Measurements from ENCODE around the gene GBE1. TPM values are rescaled to one million over a fixed set of nuclear protein-coding genes. Genes with fewer than 3 reads are reported as not detected.

GBE1 gene
- polyA plus RNA-seq, 3 donors: 7.7 to 21.7 (median 19.1) TPM

DNA sequence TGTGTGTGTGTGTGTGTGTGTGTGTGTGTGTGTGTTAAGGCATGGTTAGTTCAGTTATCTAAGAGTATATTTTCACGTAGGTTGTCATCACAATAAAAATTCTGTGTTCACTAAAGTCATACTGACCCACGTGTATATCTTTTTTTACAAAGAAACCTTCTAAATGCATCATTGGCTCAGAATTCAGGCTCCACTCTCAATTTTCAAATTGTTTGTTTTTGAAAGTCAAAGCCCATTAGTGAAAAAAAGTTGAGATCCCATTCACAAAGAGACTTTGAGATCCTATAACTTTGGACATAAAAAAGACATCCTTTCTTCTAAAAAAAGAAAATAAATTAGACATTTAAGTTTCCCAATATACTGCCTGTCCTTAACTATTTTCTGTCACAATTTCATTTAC lies 59.3 kb downstream of the GBE1 start:
- Mint-ChIP-seq H3K27ac (no peak overlapping the region), H3K27me3 (ENCODE audit: low read depth in 3 of 3) (no peaks in the 10 kb centered on the region), H3K4me1 (peaks cover 10% of the 10 kb centered on the region), H3K9me3 (peaks cover 0 to 4% (median 0%) of the 10 kb centered on the region in 7 donors), H3K4me3 (no peak overlapping the region), H3K36me3 (peaks cover 20 to 21% of the 10 kb centered on the region in 2 donors)
- no peak overlapping the region for H3K27ac ChIP-seq (ENCODE audit: low read depth in 1 of 2, low read length in 2 of 2)
- no peaks in the 10 kb centered on the region for H3K9me3 ChIP-seq (replicated peaks in 1 of 2; ENCODE audit: control insufficient read depth in 1 of 2, insufficient read depth in 1 of 2, low read length in 2 of 2)
- intact Hi-C loops (cut with micrococcal nuclease): no loop called here
- no peaks in the 10 kb centered on the region for H4K20me1 ChIP-seq (ENCODE audit: insufficient read depth, low read length)
- H3K79me2 ChIP-seq (ENCODE audit: insufficient read depth, low read length): peaks cover 4% of the 10 kb centered on the region
- no peak overlapping the region for H3K9ac ChIP-seq (ENCODE audit: insufficient read depth, low read length, poor library complexity, severe bottlenecking)
- no peak overlapping the region for H3K4me3 ChIP-seq (replicated peaks in 1 of 3; ENCODE audit: low read depth in 2 of 3, low read length in 3 of 3)
- TF ChIP-seq, protein P1, sequence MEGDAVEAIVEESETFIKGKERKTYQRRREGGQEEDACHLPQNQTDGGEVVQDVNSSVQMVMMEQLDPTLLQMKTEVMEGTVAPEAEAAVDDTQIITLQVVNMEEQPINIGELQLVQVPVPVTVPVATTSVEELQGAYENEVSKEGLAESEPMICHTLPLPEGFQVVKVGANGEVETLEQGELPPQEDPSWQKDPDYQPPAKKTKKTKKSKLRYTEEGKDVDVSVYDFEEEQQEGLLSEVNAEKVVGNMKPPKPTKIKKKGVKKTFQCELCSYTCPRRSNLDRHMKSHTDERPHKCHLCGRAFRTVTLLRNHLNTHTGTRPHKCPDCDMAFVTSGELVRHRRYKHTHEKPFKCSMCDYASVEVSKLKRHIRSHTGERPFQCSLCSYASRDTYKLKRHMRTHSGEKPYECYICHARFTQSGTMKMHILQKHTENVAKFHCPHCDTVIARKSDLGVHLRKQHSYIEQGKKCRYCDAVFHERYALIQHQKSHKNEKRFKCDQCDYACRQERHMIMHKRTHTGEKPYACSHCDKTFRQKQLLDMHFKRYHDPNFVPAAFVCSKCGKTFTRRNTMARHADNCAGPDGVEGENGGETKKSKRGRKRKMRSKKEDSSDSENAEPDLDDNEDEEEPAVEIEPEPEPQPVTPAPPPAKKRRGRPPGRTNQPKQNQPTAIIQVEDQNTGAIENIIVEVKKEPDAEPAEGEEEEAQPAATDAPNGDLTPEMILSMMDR (IDR thresholded peaks at IDR 0.05): no peak
- WGBS (ENCODE audit: insufficient coverage): no CpG with 5 or more reads among the region's 2 CpGs
- H3K4me1 ChIP-seq (ENCODE audit: control insufficient read depth in 1 of 2, insufficient read depth in 2 of 2, low read length in 2 of 2): peaks cover 0 to 3% of the 10 kb centered on the region in 2 donors
- H3K36me3 ChIP-seq (replicated peaks in 1 of 2; ENCODE audit: control insufficient read depth in 1 of 2, insufficient read depth in 2 of 2, low read length in 2 of 2): peaks cover 0 to 9% of the 10 kb centered on the region in 2 donors
- DNase-seq: no peak
- H3K27me3 ChIP-seq (ENCODE audit: control insufficient read depth in 2 of 2, insufficient read depth in 2 of 2, low read length in 2 of 2): no peaks in the 10 kb centered on the region
- H3K4me2 ChIP-seq (replicated peaks; ENCODE audit: extremely low read depth, low read length, poor library complexity, severe bottlenecking): no peak overlapping the region
- no peak overlapping the region for H2AFZ ChIP-seq (ENCODE audit: insufficient read depth, low read depth, low read length, poor library complexity, severe bottlenecking)

- no peak overlapping the region for H3K27ac ChIP-seq (ENCODE audit: low read depth in 1 of 2, low read length in 2 of 2)
- H3K4me3 Mint-ChIP-seq: no peak overlapping the region
- WGBS (ENCODE audit: insufficient coverage): 96% methylated on average over 5 of the region's 8 CpGs
- TF ChIP-seq, protein P1 (IDR thresholded peaks at IDR 0.05): no peak
- H2AFZ ChIP-seq (ENCODE audit: insufficient read depth, low read depth, low read length, poor library complexity, severe bottlenecking): no peak overlapping the region
- H3K36me3 ChIP-seq (replicated peaks in 1 of 2; ENCODE audit: control insufficient read depth in 1 of 2, insufficient read depth in 2 of 2, low read length in 2 of 2): peaks cover 0 to 9% of the 10 kb centered on the region in 2 donors
- no peak overlapping the region for H3K9ac ChIP-seq (ENCODE audit: insufficient read depth, low read length, poor library complexity, severe bottlenecking)
- no peaks in the 10 kb centered on the region for H3K9me3 ChIP-seq (replicated peaks in 1 of 2; ENCODE audit: control insufficient read depth in 1 of 2, insufficient read depth in 1 of 2, low read length in 2 of 2)
- no peak overlapping the region for H3K4me2 ChIP-seq (replicated peaks; ENCODE audit: extremely low read depth, low read length, poor library complexity, severe bottlenecking)
- no peaks in the 10 kb centered on the region for H3K27me3 Mint-ChIP-seq (ENCODE audit: low read depth in 3 of 3)
- intact Hi-C loops (cut with micrococcal nuclease): no loop called here
- DNase-seq: no peak
- H3K4me1 ChIP-seq (ENCODE audit: control insufficient read depth in 1 of 2, insufficient read depth in 2 of 2, low read length in 2 of 2): no peaks in the 10 kb centered on the region
- no peaks in the 10 kb centered on the region for H3K4me1 Mint-ChIP-seq
- no peak overlapping the region for H3K27ac Mint-ChIP-seq
- H3K4me3 ChIP-seq (replicated peaks in 1 of 3; ENCODE audit: low read depth in 2 of 3, low read length in 3 of 3): no peak overlapping the region
- no peaks in the 10 kb centered on the region for H3K79me2 ChIP-seq (ENCODE audit: insufficient read depth, low read length)
- no peaks in the 10 kb centered on the region for H4K20me1 ChIP-seq (ENCODE audit: insufficient read depth, low read length)
- H3K9me3 Mint-ChIP-seq: peaks cover 0 to 4% (median 0%) of the 10 kb centered on the region in 7 donors
- no peaks in the 10 kb centered on the region for H3K27me3 ChIP-seq (ENCODE audit: control insufficient read depth in 2 of 2, insufficient read depth in 2 of 2, low read length in 2 of 2)
- H3K36me3 Mint-ChIP-seq: peaks cover 23 to 26% of the 10 kb centered on the region in 2 donors
These were observed 61.7 kb downstream of the GBE1 start for GRCh38 chr3:81699536-81700320.

All from CD14-positive monocyte (primary cell).